ENCODE results near the gene RABGGTB. TPM values are rescaled to one million over a fixed set of nuclear protein-coding genes. Genes with fewer than 3 reads are reported as not detected.
"Not testable (repeated sequence)": the region's sequence is repeated elsewhere in the genome, so short reads cannot be mapped to it uniquely, and the experiment has no call there.

The RABGGTB gene
- total and polyA plus RNA-seq, 4 donors: 24.3 to 74.8 (median 47.2) TPM

- Histone ChIP-seq H3K27ac (ENCODE audit: low read depth in 1 of 2, low read length in 2 of 2) (no peak overlapping the region), H3K9me3 (ENCODE audit: control insufficient read depth in 4 of 4, low read length in 3 of 4) (no peaks in the 10 kb centered on the region), H3K9ac (ENCODE audit: low read depth in 1 of 2, low read length in 2 of 2) (no peak overlapping the region), H3K4me1 (ENCODE audit: control insufficient read depth in 4 of 4, insufficient read depth in 4 of 4, low read length in 3 of 4) (no peaks in the 10 kb centered on the region), H3K4me3 (ENCODE audit: low read depth in 1 of 3, low read length in 3 of 3) (no peak overlapping the region), H3K27me3 (ENCODE audit: control insufficient read depth in 4 of 4, insufficient read depth in 4 of 4, low read length in 3 of 4) (no peaks in the 10 kb centered on the region), H3K36me3 (ENCODE audit: control insufficient read depth in 4 of 4, insufficient read depth in 3 of 4, low read depth in 1 of 4, low read length in 3 of 4) (peaks cover 10 to 65% (median 48%) of the 10 kb centered on the region in 4 donors)
- no peak for DNase-seq (ENCODE audit: low spot score)
- TF ChIP-seq YY1 (IDR thresholded peaks at IDR 0.05): no peak
- no peak for TF ChIP-seq JUND (IDR thresholded peaks at IDR 0.05)
- TF ChIP-seq SP1 (IDR thresholded peaks at IDR 0.05): no peak
- TF ChIP-seq RAD21 (IDR thresholded peaks at IDR 0.05): no peak
- no peak for TF ChIP-seq CTCF (IDR thresholded peaks at IDR 0.05; ENCODE audit: low read depth, low read length, missing input control)
- WGBS: 89% methylated on average over 6 of the region's 6 CpGs
Measured at GRCh38 chr1:75742047-75742625, 43.9 kb upstream of the RABGGTB start.

DNA sequence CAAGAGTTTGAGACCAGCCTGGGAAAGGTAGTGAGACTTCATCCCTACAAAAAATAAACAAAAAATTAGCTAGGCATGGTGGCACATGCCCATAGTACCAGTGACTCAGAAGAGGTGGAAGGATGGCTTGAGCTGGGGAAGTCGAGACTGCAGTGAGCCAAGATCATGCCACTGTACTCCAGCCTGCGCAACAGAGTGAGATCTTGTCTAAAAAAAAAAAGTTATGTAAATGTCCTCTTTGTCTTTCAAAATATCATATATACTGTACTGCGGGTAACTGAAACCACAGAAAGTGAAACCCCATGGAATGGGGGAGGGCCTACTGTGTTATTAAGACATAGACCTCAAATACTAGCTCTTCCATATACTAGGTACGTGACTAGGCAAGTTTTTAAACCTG, 40.8 kb upstream of the RABGGTB start:
- Histone ChIP-seq H3K27ac (ENCODE audit: low read depth in 1 of 2, low read length in 2 of 2) (no peak overlapping the region), H3K36me3 (ENCODE audit: control insufficient read depth in 4 of 4, insufficient read depth in 3 of 4, low read depth in 1 of 4, low read length in 3 of 4) (peaks cover 10 to 55% (median 38%) of the 10 kb centered on the region in 4 donors), H3K9ac (ENCODE audit: low read depth in 1 of 2, low read length in 2 of 2) (no peak overlapping the region), H3K4me3 (ENCODE audit: low read depth in 1 of 3, low read length in 3 of 3) (no peak overlapping the region), H3K4me1 (ENCODE audit: control insufficient read depth in 4 of 4, insufficient read depth in 4 of 4, low read length in 3 of 4) (no peaks in the 10 kb centered on the region), H3K27me3 (ENCODE audit: control insufficient read depth in 4 of 4, insufficient read depth in 4 of 4, low read length in 3 of 4) (no peaks in the 10 kb centered on the region), H3K9me3 (ENCODE audit: control insufficient read depth in 4 of 4, low read length in 3 of 4) (no peaks in the 10 kb centered on the region)
- 90% methylated on average over 4 of the region's 4 CpGs for WGBS
- TF ChIP-seq FOXA2 (IDR thresholded peaks at IDR 0.05) (no peak), RAD21 (IDR thresholded peaks at IDR 0.05) (no peak), EGR1 (IDR thresholded peaks at IDR 0.05; ENCODE audit: low read depth in 2 of 2) (no peak)
- DNase-seq (ENCODE audit: low spot score): no peak

GRCh38 chr1:75757210-75757609, 28.8 kb upstream of the RABGGTB start:
- not testable (repeated sequence) for H3K9ac ChIP-seq (ENCODE audit: low read depth in 1 of 2, low read length in 2 of 2); H3K4me1 ChIP-seq (ENCODE audit: control insufficient read depth in 4 of 4, insufficient read depth in 4 of 4, low read length in 3 of 4); DNase-seq (ENCODE audit: low spot score); H3K9me3 ChIP-seq (ENCODE audit: control insufficient read depth in 4 of 4, low read length in 3 of 4); H3K27me3 ChIP-seq (ENCODE audit: control insufficient read depth in 4 of 4, insufficient read depth in 4 of 4, low read length in 3 of 4); H3K4me3 ChIP-seq (ENCODE audit: low read depth in 1 of 3, low read length in 3 of 3); H3K27ac ChIP-seq (ENCODE audit: low read depth in 1 of 2, low read length in 2 of 2)
- H3K36me3 ChIP-seq (ENCODE audit: control insufficient read depth in 4 of 4, insufficient read depth in 3 of 4, low read depth in 1 of 4, low read length in 3 of 4): peaks cover 0 to 27% (median 19%) of the 10 kb centered on the region in 4 donors

- peaks cover 0 to 19% (median 15%) of the 10 kb centered on the region in 4 donors for H3K36me3 ChIP-seq (ENCODE audit: control insufficient read depth in 4 of 4, insufficient read depth in 3 of 4, low read depth in 1 of 4, low read length in 3 of 4)
- H3K4me1 ChIP-seq (ENCODE audit: control insufficient read depth in 4 of 4, insufficient read depth in 4 of 4, low read length in 3 of 4); H3K27me3 ChIP-seq (ENCODE audit: control insufficient read depth in 4 of 4, insufficient read depth in 4 of 4, low read length in 3 of 4); H3K9ac ChIP-seq (ENCODE audit: low read depth in 1 of 2, low read length in 2 of 2); H3K27ac ChIP-seq (ENCODE audit: low read depth in 1 of 2, low read length in 2 of 2); H3K9me3 ChIP-seq (ENCODE audit: control insufficient read depth in 4 of 4, low read length in 3 of 4); DNase-seq (ENCODE audit: low spot score); H3K4me3 ChIP-seq (ENCODE audit: low read depth in 1 of 3, low read length in 3 of 3): not testable (repeated sequence)
- 89% methylated on average over 4 of the region's 4 CpGs for WGBS
Measured at GRCh38 chr1:75758543-75758942, 27.5 kb upstream of the RABGGTB start.

Measured in liver (tissue), 9 donors.